ENCODE data around the gene ELMO1.

Gene ELMO1

DNA sequence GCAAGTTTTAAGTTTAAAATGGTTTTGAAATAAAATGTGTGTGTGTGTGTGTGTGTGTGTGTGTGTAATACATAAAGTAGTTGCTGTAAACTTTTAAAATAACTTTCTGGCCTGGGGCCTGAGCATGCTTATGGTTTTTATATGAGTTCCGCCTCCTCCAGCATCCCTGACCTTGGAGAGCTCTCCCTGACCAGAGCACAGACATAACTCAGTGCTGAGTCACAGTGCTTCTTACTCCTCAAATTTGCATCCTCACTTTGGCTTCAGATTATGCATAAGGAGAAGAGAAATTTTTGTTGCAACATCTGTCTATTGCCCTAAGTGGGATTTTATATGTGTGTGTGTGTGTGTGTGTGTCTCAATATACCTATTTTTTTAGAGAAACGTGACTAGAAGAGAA, 200.8 kb downstream of the ELMO1 start:
- Mint-ChIP-seq H3K9me3 (no peaks in the 10 kb centered on the region), H3K27ac (no peak overlapping the region)
- ATAC-seq (replicated peaks): no peak

DNA sequence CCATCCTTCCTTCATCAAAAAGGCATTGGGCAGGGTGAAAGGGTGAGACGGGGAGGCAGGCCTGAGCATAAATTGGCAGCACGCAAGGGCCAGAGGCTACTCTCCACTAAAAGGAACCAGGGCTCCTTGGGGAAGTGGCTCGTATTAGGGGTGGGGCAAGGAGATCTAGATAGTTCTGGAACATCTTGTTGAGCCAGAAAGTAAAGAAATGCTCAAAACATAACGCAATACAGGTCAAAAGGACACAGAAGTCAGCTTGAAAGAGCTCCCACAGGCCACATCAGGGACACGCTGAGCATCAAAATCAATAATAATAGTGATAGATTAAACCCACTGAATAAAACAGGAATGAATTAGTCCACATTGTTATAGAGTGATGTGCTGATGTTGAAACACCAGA, 203.1 kb downstream of the ELMO1 start:
- peaks cover 4% of the 10 kb centered on the region for H3K36me3 Mint-ChIP-seq (ENCODE audit: insufficient read depth)
- H3K27me3 Mint-ChIP-seq: no peaks in the 10 kb centered on the region
- H3K4me3 Mint-ChIP-seq: no peak overlapping the region
- DNase-seq (no peak), ATAC-seq (replicated peaks) (no peak)
- H3K27ac Mint-ChIP-seq: no peak overlapping the region
- no peaks in the 10 kb centered on the region for H3K9me3 Mint-ChIP-seq
- H3K4me1 Mint-ChIP-seq (ENCODE audit: low read depth in 2 of 2): peaks cover 2 to 15% of the 10 kb centered on the region in 2 donors

More for the DNA sequence above, 200.8 kb downstream of the ELMO1 start:
- DNase-seq: no peak
- Mint-ChIP-seq H3K36me3 (ENCODE audit: insufficient read depth) (peaks cover 3% of the 10 kb centered on the region), H3K4me1 (ENCODE audit: low read depth in 2 of 2) (peaks cover 5 to 32% of the 10 kb centered on the region in 2 donors), H3K4me3 (no peak overlapping the region), H3K27me3 (no peaks in the 10 kb centered on the region)

DNA sequence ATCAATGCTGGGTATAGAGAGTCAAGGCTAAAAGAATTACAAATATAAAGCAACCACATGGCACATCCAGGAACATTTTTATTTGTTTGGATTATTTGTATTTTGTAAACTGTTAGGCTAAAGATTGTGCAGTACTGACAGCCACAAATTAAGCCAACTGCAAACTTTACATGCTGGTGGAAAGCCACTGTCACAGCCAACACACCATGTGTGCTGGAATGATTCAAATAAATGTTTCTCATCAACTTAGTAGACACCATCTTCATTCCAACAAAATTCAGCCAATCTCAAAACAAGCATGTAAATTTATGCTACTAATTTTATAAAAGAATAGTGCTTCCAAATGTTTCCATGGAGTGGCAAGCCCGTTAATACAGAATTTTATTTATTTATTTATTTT, 211.8 kb downstream of the ELMO1 start:
- H3K4me1 Mint-ChIP-seq (ENCODE audit: low read depth in 2 of 2): peaks cover 2 to 7% of the 10 kb centered on the region in 2 donors
- H3K27me3 Mint-ChIP-seq: no peaks in the 10 kb centered on the region

DNA sequence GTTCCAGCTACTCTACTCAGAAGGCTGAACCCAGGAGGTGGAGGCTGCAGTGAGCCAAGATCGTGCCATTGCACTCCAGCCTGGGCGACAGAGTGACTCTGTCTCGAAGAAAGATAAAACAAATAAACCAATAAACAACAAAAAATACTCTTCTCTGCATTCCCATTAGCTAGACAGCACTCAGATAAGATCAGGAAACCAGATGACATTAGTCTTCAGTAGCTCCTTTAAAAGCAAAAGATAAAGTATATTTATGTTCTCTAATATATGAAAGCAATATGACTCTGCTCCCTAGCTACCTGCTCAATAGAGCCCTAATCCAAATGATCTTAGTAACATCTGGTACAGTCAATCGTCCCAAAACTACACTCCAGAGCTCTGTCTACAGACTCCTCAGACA, 212.9 kb downstream of the ELMO1 start:
- ATAC-seq (replicated peaks) (no peak), DNase-seq (no peak)
- Mint-ChIP-seq H3K4me3 (no peak overlapping the region), H3K27ac (peak overlapping the region in 1 of 2 donors; percentile 49), H3K27me3 (no peaks in the 10 kb centered on the region), H3K4me1 (ENCODE audit: low read depth in 2 of 2) (peaks cover 2 to 7% of the 10 kb centered on the region in 2 donors), H3K9me3 (no peaks in the 10 kb centered on the region), H3K36me3 (ENCODE audit: insufficient read depth) (peaks cover 5% of the 10 kb centered on the region)

More for the DNA sequence above, 211.8 kb downstream of the ELMO1 start:
- ATAC-seq (replicated peaks) (no peak), DNase-seq (no peak)
- Mint-ChIP-seq H3K36me3 (ENCODE audit: insufficient read depth) (peaks cover 5% of the 10 kb centered on the region), H3K4me3 (no peak overlapping the region), H3K27ac (no peak overlapping the region), H3K9me3 (no peaks in the 10 kb centered on the region)

DNA sequence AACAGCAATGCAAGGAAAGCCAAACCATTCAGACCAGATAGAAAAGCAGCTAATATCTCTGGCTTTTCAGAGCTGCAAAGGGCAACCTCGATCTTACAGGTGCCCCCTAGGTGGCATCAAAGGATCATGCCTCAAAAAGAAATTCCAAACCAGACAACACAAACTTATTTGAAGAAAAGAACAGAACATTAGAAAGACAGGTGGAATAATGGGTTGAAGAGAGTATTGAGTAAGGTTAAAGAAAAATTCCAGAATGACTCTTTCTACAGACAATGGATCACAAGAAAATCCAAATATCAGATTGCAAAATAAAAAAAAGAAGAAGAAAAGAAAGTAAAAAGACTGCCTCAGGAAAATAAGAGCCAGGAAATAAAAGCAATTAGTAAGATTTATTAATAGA, 213.7 kb downstream of the ELMO1 start:
- DNase-seq: peak in 1 of 3 experiments; percentile 6
- ATAC-seq (replicated peaks): no peak
- Mint-ChIP-seq H3K4me3 (no peak overlapping the region), H3K27me3 (no peaks in the 10 kb centered on the region), H3K4me1 (ENCODE audit: low read depth in 2 of 2) (peaks cover 5 to 10% of the 10 kb centered on the region in 2 donors), H3K27ac (no peak overlapping the region), H3K9me3 (no peaks in the 10 kb centered on the region), H3K36me3 (ENCODE audit: insufficient read depth) (no peaks in the 10 kb centered on the region)

DNA sequence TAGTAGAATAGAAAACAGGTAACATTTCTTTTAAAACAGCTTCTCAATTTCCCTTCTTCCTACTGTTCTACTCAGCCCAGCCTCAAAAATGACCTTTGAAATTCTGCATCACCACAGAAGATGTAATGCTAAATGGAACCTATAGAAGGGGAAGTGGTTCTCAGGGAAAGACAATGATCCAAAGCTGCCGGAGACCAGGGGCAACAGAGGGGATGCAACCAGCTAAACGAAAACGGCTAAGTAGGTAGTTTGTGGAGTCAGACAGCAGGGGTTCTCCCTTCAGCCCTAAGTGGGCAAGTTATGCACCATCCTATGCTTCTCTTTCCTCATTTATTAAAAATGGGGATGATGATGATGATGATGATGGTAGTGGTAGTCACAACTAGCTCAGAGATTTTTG, 214.3 kb downstream of the ELMO1 start:
- peak overlapping the region in 1 of 2 donors; percentile 58 for H3K27ac Mint-ChIP-seq
- DNase-seq (no peak), ATAC-seq (replicated peaks) (no peak)
- H3K4me3 Mint-ChIP-seq: no peak overlapping the region
- no peaks in the 10 kb centered on the region for H3K27me3 Mint-ChIP-seq
- H3K9me3 Mint-ChIP-seq: no peaks in the 10 kb centered on the region
- H3K4me1 Mint-ChIP-seq (ENCODE audit: low read depth in 2 of 2): peaks cover 5 to 11% of the 10 kb centered on the region in 2 donors
- no peaks in the 10 kb centered on the region for H3K36me3 Mint-ChIP-seq (ENCODE audit: insufficient read depth)

DNA sequence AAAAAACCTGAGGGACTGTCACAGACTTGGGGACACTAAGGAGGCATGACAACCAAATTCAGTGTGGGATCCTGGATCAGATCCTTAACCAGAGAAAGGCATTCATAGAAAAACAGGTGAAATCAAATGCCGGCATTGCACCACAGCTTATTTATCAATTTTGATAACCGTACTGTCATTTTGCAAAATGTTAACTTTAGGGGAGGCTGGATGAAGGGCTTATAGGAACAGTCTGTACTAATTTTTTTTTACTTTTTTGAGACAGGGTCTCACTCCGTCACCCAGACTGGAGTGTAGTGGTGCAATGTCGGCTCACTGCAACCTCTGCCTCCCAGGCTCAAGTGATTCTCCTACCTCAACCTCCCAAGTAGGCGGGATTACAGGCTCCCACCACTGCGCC, 217.1 kb downstream of the ELMO1 start:
- Mint-ChIP-seq H3K9me3 (no peaks in the 10 kb centered on the region), H3K36me3 (ENCODE audit: insufficient read depth) (peaks cover under 1% of the 10 kb centered on the region), H3K4me3 (no peak overlapping the region), H3K4me1 (ENCODE audit: low read depth in 2 of 2) (peaks cover 5 to 7% of the 10 kb centered on the region in 2 donors), H3K27me3 (no peaks in the 10 kb centered on the region), H3K27ac (no peak overlapping the region)
- DNase-seq (no peak), ATAC-seq (replicated peaks) (no peak)

DNA sequence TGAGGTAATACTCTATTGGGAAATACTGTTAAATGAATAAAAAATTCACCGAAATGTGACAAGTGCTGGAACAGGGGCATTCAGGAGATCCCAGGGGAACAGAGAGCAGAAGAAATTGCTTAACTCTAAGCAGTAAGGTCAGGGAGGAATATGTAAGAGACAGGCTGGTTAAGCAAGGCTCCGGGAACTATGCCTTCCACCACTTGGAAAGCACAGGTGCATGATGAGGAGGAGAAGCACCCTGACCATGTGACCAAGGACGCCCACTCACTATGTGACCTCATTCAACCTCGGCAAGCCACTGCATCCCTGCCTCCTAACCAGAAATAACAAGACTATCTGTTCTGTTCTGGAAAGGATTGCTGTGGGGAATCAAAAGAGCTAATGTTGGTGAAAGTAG, 218.4 kb downstream of the ELMO1 start:
- no peak overlapping the region for H3K4me3 Mint-ChIP-seq
- peaks cover 5% of the 10 kb centered on the region for H3K36me3 Mint-ChIP-seq (ENCODE audit: insufficient read depth)
- peaks cover 4 to 10% of the 10 kb centered on the region in 2 donors for H3K4me1 Mint-ChIP-seq (ENCODE audit: low read depth in 2 of 2)
- H3K9me3 Mint-ChIP-seq: no peaks in the 10 kb centered on the region
- no peak for ATAC-seq (replicated peaks)
- no peak overlapping the region for H3K27ac Mint-ChIP-seq
- no peak for DNase-seq
- H3K27me3 Mint-ChIP-seq: no peaks in the 10 kb centered on the region

DNA sequence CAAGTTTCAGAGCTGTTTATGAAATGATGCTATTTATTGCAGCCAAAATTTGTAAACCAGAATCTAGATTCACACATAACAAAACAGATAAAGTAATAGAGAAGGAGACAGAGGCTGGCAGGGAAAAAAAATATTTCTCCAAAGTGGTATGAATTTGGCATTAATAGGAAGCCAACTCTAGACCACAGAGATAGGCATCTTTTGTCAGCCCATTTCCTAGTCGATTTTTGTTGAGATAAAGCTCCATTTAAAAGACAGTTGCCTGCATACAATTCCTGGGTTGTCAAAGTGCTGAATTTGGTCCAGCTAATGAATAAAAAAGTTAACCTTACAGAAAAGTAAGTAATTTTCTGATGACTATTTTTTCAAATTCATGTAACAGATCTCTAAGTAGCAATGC, 219.3 kb downstream of the ELMO1 start:
- Mint-ChIP-seq H3K27me3 (no peaks in the 10 kb centered on the region), H3K36me3 (ENCODE audit: insufficient read depth) (peaks cover 11% of the 10 kb centered on the region), H3K9me3 (no peaks in the 10 kb centered on the region), H3K4me1 (ENCODE audit: low read depth in 2 of 2) (peaks cover 4 to 9% of the 10 kb centered on the region in 2 donors), H3K4me3 (no peak overlapping the region), H3K27ac (no peak overlapping the region)
- ATAC-seq (replicated peaks) (no peak), DNase-seq (no peak)

DNA sequence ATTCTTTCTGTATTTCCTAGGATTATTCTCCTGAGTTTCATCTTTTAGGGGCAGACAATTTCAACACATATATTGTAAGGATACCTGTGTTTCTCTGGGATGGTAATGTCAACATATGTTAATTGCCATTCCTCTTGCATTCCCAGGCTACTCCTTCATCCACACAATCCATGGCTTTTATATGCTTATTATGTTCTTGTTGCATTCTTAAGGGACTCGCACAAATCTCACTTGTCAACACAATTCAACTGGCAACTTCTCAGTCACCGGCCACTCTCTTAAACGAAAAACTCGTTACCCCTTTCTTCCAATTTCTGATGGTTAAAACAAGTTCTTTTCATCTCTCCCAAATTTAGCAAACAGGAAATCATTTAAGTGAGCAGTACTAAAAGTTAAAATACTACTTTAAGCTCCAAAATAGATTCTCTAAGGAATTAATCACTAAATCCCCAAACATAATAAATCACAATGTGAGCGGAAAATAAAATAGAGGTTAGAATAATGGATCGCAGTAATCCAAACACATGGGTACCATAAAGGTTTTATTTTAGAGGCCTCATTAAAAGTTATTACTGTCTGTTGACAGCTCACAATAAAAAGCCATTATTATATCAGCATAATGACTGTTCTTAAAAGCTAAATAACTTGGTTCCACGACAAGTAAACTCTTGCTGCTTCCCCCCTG, 223.2 kb downstream of the ELMO1 start:
- DNase-seq: no peak
- Mint-ChIP-seq H3K4me3 (no peak overlapping the region), H3K27ac (no peak overlapping the region), H3K27me3 (no peaks in the 10 kb centered on the region), H3K4me1 (ENCODE audit: low read depth in 2 of 2) (peaks cover 4 to 10% of the 10 kb centered on the region in 2 donors), H3K9me3 (no peaks in the 10 kb centered on the region), H3K36me3 (ENCODE audit: insufficient read depth) (peaks cover 31% of the 10 kb centered on the region)
- no peak for ATAC-seq (replicated peaks)

DNA sequence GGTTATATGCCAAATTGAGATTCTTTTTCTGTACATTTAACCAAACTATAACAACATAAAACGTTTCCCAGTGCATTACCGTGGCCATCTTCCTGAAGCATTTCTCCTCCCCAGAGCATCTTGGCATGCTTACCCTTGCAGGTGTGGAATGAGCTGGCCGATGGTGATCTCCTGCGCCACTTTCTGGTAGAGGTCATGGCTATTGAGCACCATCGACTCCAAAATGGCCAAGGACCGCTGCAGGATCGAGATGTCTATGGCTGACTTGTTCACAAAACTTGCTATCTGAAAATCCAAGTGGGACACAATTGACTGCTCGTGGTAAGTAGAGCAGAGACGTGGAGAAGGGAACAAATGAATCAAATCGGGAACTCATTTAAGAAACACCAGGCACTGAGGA, 223.9 kb downstream of the ELMO1 start:
- no peaks in the 10 kb centered on the region for H3K27me3 Mint-ChIP-seq
- DNase-seq (no peak), ATAC-seq (replicated peaks) (no peak)
- peaks cover 0 to 6% of the 10 kb centered on the region in 2 donors for H3K4me1 Mint-ChIP-seq (ENCODE audit: low read depth in 2 of 2)
- no peak overlapping the region for H3K4me3 Mint-ChIP-seq
- no peaks in the 10 kb centered on the region for H3K9me3 Mint-ChIP-seq
- no peak overlapping the region for H3K27ac Mint-ChIP-seq
- peaks cover 35% of the 10 kb centered on the region for H3K36me3 Mint-ChIP-seq (ENCODE audit: insufficient read depth)

DNA sequence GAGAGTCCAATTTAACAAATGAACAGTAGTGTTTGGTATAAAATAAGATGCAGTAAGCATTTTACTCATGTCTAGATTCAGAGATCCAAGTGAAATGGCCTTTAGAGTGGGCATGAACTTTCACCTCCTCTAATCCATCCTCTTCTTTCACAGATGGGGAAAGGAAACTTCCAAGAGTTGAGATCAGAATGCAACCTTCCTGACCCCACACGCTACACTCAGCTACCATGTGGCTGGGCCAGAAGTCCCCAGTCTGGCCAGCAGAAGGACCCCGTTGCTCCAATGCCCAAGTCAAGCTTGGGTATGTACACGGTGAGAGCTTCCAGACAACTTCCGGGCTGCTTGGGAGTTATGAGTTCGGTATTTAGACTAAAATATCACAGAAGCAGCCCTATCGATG, 228.0 kb downstream of the ELMO1 start:
- no peaks in the 10 kb centered on the region for H3K27me3 Mint-ChIP-seq
- no peak overlapping the region for H3K4me3 Mint-ChIP-seq
- H3K27ac Mint-ChIP-seq: no peak overlapping the region
- peaks cover 3 to 7% of the 10 kb centered on the region in 2 donors for H3K4me1 Mint-ChIP-seq (ENCODE audit: low read depth in 2 of 2)
- H3K36me3 Mint-ChIP-seq (ENCODE audit: insufficient read depth): peaks cover 39% of the 10 kb centered on the region
- DNase-seq: no peak
- ATAC-seq (replicated peaks): no peak
- H3K9me3 Mint-ChIP-seq: no peaks in the 10 kb centered on the region

DNA sequence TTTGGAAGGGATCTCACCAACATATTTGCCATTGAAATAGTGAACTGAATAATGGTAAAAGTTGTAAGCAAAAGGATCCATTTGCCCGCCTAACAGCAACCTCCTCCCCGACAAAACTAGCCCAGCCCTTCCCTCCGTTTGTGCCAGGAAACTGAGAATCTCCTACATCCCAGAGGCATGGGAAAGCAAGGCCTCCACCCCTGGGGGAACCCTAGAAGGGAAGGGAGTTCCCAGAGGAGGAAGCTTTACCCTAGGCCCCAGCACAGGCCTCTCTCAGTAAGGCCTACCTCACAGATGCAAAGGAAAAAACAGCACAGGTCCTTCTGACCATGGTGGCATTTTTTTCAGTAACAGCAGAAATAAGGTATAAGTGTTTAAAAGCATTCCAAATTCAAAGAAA, 229.7 kb downstream of the ELMO1 start:
- Mint-ChIP-seq H3K4me3 (no peak overlapping the region), H3K9me3 (no peaks in the 10 kb centered on the region), H3K36me3 (ENCODE audit: insufficient read depth) (peaks cover 34% of the 10 kb centered on the region), H3K27me3 (no peaks in the 10 kb centered on the region), H3K4me1 (ENCODE audit: low read depth in 2 of 2) (peaks cover 3 to 4% of the 10 kb centered on the region in 2 donors), H3K27ac (peak overlapping the region in 1 of 2 donors; percentile 55)
- ATAC-seq (replicated peaks) (no peak), DNase-seq (no peak)

DNA sequence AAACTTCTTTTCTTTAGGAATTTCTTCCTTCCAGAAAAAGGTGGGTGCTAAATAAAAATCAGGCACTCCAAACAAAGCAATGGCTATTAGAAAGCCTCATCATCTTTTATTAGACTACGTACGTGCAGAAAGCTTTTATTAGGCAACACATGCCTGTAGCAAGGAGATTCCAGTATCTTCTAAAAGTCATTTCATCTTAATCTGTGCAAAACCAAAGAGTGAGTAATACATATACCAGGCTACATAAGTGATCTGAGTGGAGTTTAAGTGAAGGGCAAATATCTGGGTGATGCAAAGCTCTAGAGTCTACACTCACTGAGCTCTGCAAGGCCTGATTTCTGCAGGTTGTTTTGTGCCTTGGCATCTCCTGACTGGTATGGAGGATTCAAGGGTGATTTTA, 231.7 kb downstream of the ELMO1 start:
- Mint-ChIP-seq H3K27me3 (no peaks in the 10 kb centered on the region), H3K36me3 (ENCODE audit: insufficient read depth) (peaks cover 28% of the 10 kb centered on the region), H3K9me3 (no peaks in the 10 kb centered on the region), H3K4me1 (ENCODE audit: low read depth in 2 of 2) (peaks cover 4 to 5% of the 10 kb centered on the region in 2 donors), H3K27ac (peak overlapping the region in 1 of 2 donors; percentile 39), H3K4me3 (no peak overlapping the region)
- no peak for ATAC-seq (replicated peaks)
- no peak for DNase-seq

Measured in effector memory CD8-positive, alpha-beta T cell (primary cell).